GM19463 (cell line): Measurements from ENCODE around the gene CLRN2.

Experiments used
- ATAC-seq: cut with Tn5 transposase; IDR thresholded peaks from one replicate; pipeline ENCODE4 v1.9.1; 2021; ENCODE audit warnings: mild to moderate bottlenecking, moderate library complexity; ENCODE audit not compliant: unreplicated experiment

Gene CLRN2, protein sequence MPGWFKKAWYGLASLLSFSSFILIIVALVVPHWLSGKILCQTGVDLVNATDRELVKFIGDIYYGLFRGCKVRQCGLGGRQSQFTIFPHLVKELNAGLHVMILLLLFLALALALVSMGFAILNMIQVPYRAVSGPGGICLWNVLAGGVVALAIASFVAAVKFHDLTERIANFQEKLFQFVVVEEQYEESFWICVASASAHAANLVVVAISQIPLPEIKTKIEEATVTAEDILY

DNA sequence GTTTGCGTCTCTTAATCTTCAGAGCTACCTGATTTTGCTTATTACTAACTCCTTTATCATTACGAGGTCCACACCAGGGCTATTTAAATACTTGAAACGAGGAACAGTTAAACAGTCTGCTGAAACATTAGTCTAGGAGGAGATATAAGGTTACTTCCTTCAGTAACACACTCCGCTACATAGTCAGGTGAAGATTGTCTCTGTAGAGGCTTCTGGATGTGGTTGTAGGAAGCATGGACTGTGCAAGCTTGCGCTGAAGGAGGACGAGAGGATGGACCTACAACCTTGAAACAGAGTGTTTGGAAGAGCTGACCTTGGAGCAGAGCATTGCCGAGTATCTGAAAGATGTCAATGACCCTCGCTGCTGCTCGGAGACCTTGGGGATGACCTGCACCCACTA, at the start of gene CLRN2:
CLRN2 (plus strand) TSS at position 301 of the 400 bp plus-strand sequence. CDS start 102 bp downstream, outside the sequence.
- ATAC-seq = no peak

DNA sequence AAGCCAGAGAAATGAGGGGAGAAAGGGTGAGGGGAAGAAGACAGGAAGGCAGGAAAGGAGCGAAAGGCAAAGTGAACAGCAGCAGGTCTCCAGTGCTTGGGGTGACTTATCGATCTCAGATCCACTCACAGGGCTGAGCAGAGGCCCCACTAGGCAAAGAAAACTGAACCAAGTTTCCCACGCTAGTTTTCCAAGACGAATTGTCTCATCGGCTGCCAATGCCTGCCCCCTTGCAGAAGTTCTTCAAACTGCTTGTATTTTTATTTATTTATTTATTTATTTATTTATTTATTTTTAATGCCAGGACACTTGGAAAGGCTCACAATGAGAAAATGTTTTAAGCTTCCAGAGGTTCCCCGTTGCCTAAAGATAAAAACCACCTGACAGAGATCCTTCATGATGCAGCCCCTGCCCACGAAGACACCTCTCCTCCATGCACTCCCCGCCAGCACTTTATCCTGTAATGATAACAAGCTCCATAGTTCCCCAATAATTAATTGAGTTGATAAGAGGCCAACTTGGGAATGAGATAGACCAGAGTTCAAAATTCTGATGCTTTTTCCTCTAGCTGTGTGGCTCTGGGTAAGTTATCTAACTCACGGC, 46.2 kb upstream of the CLRN2 start:
- no peak for ATAC-seq

DNA sequence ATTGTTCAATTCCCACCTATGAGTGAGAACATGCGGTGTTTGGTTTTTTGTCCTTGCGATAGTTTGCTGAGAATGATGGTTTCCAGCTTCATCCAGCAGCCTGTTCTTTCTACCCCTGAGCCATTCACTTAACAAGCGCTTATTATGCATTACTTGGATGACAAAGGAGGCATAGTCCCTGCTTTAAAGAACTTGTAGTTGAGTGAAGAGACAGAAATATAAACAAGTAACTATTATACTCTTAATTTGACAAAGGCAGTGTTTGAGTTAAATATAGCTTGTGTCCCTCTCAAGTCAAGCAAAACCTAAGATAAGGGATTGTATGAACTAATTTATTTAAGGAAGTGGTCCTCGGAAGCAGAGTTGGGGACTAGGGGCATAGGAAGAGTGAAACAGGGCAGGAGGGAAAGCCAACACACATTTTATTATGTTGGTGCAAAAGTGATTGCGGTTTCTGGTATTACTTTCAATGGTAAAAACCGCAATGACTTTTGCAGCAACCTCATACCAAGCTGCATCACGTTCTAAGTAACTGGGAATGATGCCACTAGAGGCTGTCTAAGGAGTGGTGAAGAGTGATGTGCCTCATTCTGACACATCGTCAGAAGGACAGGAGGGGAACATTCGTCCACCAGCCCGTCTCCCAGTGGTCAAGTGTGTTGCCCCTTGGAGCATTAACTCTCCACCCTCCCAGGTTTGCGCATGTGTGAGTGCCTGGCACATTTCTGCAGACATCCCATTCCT, 44.9 kb upstream of the CLRN2 start:
- no peak for ATAC-seq

DNA sequence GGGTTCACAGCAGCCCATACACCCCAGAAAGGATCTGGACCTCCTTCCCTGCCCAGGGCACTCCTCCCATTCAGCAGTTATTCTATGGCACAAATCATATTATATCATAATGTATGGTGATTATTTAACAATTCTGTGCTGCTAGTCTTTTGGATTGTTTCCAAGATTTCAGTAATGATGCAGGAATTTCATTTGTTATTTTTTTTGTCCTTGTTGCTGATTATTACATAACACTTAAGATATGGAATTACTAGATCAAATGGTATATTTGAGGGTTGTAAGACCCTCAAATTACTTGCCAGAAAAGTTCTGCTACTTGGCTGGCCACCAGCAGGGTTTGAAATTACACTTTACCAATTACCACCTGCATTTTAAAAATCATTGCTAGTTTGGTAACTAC, 39.5 kb upstream of the CLRN2 start:
- no peak for ATAC-seq

DNA sequence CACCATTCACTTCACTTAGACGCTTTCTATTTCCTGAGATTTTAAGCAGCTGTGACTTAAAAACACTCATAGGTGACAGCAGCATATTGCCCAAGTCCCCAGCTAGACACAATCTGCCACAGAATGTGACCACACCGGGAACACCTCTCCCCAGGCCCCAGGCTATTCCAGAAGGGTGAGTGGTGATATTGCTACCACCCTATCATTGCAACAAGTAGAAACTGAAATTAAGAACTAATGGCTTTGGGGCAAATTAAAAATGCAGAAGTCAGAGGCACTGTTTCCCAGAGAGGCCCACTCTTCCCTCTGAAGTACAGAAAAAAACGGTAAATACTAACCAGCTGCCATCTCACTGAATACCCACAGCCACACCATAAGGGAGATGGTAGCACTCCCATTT, 38.1 kb upstream of the CLRN2 start:
- ATAC-seq = no peak

DNA sequence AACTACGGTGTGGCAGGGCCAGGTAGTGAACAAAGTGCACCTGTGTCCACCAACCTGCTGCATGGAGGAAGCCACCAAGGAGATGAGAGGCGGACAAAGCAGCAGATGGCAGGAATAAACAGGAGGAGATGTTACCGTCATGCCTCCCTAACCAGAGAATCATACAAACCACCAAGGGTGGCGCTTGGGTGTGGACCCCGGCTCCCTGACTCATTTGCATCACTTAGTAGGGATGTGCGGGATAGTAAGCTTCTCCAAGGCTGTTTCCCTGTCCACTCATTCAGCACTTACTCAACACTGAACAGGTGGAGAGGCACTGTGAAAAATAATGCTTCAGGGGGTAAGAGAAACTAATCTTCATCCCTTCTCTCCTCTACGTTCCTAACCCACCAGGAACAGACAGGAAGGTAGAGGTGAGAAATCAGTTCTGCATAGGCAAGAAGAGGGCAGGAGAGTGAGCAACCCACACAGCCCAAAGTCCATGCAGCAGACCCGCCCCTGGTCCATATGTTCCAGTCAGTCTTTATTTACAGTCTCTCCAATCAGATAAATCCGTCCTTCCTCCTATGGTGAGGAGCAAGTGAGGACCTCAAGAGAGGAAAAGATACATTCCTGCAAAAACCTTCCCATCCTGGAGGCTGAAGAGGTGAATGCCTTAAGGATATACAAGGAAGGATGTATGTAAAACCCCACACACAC, 37.0 kb upstream of the CLRN2 start:
- no peak for ATAC-seq

DNA sequence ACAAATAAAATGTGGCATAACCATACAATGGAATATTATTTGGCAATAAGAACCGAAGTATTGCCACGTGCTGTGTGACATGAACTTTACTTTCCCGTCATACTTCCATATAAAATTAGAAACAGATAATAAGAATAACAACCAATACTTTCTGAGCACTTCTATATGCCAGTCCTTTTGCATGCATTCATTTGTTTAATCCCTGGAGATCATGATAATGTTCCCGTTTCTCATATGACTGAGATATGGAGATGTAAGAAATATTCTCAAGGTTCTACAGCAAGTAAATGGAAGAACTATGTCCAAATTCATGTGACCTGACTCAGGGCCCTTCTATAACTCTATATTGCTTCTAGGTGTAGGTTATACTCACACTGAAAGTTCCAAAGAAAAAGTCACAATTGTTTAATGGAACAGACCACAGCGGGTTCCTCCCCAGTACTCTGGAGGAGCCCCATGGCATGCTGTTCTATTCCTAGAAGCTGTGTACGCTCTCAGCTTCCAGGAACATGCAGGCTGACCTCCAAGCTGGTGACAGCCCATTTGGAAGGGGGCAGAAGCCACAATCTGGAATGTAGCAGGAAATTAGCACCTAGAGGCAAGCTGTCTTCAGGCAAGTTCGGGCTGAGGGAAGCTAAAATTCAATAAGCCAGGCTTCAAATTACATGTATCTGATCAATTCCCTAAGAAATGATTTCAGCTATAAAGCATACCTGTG, 34.6 kb upstream of the CLRN2 start:
- no peak for ATAC-seq

DNA sequence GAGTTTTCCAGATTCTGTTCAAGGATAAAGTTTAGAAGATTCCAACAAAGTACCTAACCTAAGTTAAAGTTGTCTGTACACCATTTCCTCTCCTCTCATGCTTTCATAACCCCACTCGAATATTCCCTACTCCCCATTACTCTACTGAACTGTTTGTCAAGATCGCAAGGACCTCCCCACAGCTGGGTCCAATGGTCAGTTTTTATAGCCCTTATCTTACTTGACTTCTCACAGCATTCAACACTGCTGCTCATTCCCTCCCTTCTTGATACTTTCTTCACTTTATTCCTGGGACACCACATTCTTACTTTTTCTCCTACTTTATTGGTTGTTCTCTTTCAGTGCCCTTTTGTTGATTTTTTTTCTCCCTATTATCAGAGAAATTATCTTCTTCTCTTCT, 34.0 kb upstream of the CLRN2 start:
- no peak for ATAC-seq

DNA sequence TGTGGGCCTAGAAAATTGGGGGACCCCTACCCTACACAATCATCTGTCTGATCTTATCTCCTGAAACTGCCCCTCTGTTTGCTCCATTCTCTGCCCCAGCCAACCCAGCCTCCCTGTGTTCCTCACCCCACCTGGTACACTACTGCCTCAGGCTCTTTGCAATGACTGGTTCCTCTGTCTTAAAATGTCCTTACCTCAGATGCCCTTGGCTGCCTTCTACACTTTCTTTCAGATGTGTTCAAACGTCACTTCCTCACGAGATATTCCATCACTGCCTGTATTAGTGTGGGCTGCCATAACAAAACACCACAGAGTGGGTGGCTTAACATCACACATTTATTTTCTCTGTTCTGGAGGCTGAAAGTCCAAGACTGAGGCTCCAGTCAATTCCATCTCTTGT, 32.2 kb upstream of the CLRN2 start:
- no peak for ATAC-seq

DNA sequence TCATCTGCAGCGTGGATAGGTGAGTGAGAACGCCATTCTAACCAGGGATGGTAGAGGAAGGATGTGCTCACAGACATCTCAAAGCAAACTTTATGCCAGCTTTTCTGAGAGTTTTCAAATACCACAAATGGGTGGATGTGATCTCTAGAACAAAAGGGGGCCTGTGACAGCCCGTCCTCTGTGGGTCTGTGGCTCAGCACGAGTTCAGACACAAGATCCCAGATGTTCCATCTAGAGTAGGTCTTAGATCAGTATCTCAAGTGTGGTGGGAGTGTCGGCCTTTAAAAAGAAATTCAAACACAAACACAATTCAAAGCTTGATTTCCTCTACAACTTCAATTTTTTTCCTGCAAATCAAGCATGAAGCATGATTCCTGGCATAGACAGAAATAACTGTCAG, 25.8 kb upstream of the CLRN2 start:
- no peak for ATAC-seq

DNA sequence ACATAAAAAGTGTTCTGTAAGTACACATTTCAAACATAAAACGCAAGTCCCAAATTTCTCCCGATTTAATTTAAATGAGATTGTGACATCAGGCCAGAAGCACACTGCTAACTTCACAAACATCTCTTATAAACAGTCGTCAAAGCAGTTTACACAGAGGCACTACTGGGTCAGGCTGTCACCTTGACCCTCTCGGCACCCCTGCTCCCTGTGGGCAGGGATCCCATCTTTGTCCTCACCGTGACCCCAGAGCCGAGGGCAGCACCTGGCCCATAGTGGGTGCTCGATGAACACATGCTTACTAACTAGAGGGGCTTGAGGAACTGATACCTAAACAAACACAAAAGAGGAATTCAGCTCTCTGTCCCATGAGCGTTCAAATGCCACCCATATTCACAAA, 25.2 kb upstream of the CLRN2 start:
- ATAC-seq = no peak

DNA sequence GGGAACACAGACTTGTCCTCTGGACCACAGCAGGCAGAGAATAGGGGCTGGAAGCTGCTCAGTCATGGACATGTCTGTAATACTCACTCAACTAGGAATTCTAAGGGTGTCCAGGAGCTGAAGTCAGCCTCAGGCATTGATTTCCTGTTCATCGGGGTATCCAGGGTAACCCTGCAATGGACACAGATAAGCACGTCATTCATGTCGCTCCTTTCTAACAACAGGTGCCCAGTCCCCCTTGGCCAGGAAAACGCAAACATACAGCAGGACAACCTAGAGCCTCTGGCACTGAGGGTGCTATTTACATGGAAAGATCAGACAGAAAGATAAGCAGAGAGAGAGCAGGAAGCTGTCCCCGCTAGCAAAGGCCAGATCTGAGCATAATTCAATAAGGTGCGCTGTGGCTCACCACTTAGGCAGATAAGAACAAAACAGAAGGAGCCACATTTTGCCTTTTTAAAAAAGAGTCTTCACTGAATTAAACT, 24.3 kb upstream of the CLRN2 start:
- no peak for ATAC-seq

DNA sequence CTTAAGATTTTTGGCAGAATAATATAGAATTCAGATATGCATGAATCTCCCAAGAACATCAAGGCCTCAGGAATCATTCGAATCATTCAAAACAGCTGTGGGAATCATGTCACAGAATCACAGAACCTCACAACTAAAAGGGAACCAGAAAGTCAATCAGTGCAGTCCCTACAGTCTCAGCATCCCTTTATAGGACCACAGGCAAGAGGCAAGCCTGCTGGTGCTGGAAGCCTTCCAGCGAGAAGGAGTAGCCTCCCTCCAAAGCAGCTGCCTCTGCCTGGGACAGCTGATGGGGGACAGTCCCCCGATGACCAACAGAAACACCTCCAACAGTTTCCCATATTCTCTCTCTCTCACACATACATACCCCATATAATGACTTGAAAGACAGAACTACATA, 23.8 kb upstream of the CLRN2 start:
- ATAC-seq = no peak

DNA sequence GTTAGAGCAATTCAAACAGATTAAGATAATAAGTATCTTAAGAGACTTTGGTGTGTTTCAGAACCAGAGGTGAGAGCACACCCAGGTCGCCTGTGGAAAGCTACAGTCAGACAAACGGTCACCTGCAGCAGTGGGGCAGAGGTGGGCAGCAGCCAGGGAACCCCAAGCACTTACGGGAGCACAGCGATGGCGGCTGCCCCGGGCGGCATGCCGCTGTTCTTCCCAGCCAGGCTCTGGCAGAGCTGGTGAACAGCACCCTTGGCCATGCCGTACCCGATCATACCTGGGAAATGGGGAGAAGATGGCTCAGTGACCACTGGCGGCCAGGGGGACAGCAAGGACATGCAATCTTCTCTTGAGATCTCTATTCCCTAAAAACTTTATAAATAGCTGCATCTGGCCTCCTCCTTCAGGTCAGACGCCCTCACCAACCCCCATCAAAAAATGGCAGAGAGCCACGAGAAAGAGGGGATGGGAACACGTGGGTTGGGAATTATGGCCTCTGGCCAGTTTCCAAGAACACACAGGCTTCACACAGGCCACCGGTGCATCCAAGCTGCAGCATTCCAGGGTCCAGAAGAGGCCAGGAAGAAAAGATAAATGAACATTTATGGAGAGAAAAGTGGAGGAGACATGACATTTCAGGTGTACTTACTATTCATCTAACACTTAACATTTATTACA, 22.8 kb upstream of the CLRN2 start:
- ATAC-seq = no peak

DNA sequence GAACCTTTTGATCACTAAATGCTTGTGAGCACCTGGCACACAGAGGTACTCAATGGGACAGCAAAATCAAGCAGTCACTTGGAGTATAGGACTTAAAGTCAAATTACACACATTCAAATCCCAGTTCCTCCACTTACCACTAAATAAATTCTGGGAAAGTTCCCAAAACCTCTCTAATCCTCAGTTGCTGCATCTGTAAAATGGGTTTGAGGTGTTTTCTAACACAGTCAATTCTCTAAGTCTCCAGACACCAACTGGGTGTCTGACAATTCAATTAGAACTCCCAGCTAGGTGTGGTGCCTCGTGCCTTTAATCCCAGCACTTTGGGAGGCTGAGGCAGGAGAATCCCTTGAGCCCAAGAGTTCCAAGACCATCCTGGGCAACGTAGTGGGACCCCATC, 22.1 kb upstream of the CLRN2 start:
- no peak for ATAC-seq

DNA sequence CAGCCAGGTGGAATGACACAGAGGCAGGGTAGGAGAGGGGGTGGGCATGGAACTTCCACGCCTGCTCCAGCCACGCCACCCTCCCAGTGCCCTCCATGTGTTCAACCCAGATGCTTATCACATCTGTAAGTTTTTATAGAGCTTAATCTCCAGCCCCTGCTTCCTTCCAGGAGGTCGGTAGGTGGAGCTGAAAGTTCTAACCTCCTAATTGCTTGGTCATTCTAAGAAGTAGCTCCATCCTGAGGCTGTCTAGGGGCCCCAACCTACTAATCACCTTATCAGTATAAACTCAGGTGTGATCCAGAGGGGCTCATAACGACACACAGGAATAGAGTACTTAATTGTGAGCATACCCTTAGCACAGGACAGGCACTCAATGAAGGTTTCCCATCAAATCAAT, 21.3 kb upstream of the CLRN2 start:
- no peak for ATAC-seq

DNA sequence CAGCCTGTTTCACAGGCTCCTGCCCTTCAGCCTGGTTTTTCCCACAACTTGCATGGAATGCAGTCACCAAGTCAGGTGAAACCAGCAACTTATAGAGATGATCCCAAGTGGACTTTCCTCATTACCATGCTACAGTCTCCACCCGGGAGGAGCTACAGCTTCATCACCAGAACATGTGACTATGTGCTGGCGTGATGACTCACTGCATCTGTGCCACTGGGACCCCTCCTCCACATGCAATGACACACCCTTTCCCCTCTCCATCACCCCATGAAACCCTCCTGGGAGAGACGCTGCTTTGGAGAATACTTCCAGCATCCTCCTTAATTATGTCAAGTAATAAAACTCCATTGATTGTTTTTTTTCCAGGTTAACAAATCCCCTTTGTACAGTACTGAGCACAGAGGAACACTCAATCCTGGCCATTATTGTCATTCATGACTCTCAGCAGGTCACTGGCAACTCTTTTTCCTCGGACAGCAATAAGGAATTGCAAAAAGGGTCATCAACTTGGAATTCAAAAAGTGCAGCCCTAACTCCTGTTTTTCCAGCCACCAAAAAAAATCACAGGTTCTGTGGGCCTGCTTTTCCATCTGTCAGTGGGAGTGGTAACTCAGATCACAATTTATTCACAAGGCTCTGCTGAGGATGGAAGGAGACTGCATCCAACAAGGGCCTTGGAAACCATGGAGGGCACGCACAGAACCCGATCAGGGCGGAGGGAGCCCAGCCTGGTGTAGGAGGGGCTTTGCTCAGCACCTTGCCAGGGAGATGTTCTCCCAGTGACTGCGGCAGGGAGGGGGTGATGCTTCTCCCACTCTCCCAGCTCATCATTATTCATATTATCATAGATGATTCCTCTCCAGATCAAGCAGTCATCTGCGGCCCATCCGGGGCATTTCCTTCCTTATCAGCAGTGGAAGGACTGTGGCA, 20.4 kb upstream of the CLRN2 start:
- no peak for ATAC-seq

DNA sequence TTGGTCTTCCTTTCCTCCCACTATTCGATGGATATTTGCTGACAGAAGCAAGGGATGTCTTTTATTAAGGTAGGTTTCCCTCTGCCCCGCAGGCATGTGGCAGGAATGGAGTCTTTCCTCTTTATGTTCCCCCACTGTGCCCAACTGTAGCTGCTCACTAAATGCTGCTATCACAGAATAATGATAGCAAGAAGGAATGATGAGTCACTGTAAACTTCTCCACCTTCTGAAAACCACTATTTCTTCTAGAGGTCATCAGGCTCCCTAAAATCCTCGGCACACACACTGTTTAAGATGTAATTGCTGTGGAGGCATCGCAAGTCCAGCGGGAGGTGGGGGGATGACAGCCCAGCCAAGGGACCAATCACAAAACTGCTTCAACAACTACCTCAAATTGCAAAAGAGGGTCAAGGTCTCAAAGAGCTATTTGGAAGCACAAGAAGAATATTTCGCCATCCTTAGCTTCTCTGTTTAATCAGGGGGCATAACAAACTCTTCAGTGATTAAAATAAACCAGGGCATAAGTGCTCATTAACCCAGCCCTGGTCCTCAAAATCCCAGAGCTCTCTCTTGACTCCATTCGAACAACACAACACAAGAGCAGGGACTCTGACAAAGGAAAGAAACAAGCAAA, 17.0 kb upstream of the CLRN2 start:
- ATAC-seq = no peak

DNA sequence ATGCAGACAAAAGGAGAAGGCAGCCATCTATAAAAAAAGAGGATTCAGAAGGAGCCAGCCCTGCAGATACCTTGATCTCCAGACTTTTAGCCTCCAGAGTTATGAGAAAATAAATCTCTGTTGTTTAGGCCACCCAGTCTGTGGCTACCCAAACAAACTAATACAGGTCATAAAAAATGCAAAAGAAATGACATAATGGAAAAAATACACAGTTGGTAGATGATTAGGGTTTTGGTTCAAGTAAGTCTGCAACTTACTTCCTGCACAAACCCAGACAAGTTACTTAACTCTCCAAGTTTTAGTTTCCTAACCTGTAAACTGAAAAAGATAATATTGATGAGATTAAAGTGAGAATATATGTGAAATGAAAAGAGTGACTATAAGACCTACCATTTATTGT, 14.4 kb upstream of the CLRN2 start:
- ATAC-seq = peak; percentile 51
